ENCODE data around the gene SMPD4.
"Not testable (repeated sequence)": the region's sequence is repeated elsewhere in the genome, so short reads cannot be mapped to it uniquely, and the experiment has no call there.

The SMPD4 gene

GRCh38 chr2:130162968-130163367 is 18.4 kb downstream of the SMPD4 start:
- Histone ChIP-seq H3K4me3 (ENCODE audit: low read depth, low read length) (no peak overlapping the region), H3K36me3 (replicated peaks) (peaks cover 13% of the 10 kb centered on the region), H3K27me3 (replicated peaks) (no peaks in the 10 kb centered on the region), H3K27ac (no peak overlapping the region)
- in situ Hi-C loops (cut with HindIII; ENCODE audit: low pct_ligation_motif_present, low sequenced_read_pairs), result no loop called here
- DNase-seq, result no peak
- TF ChIP-seq CTCF (IDR thresholded peaks at IDR 0.05; ENCODE audit: low read depth, low read length, missing control alignments), result no peak

- H3K27ac ChIP-seq; DNase-seq; in situ Hi-C loops (cut with HindIII; ENCODE audit: low pct_ligation_motif_present, low sequenced_read_pairs); H3K27me3 ChIP-seq (replicated peaks); H3K4me3 ChIP-seq (ENCODE audit: low read depth, low read length): not testable (repeated sequence)
- peaks cover 13% of the 10 kb centered on the region for H3K36me3 ChIP-seq (replicated peaks)
Observed at GRCh38 chr2:130162486-130162885, 18.9 kb downstream of the SMPD4 start.

GRCh38 chr2:130160838-130161705 is 20.3 kb downstream of the SMPD4 start:
- H3K4me3 ChIP-seq (ENCODE audit: low read depth, low read length); H3K27ac ChIP-seq; DNase-seq; in situ Hi-C loops (cut with HindIII; ENCODE audit: low pct_ligation_motif_present, low sequenced_read_pairs); H3K27me3 ChIP-seq (replicated peaks): not testable (repeated sequence)
- peak; percentile 20 for TF ChIP-seq CTCF (IDR thresholded peaks at IDR 0.05; ENCODE audit: low read depth, low read length, missing control alignments)
- peaks cover 13% of the 10 kb centered on the region for H3K36me3 ChIP-seq (replicated peaks)

GRCh38 chr2:130160131-130160530 is 21.3 kb downstream of the SMPD4 start:
- in situ Hi-C loops (cut with HindIII; ENCODE audit: low pct_ligation_motif_present, low sequenced_read_pairs), result no loop called here
- no peak for TF ChIP-seq CTCF (IDR thresholded peaks at IDR 0.05; ENCODE audit: low read depth, low read length, missing control alignments)
- Histone ChIP-seq H3K36me3 (replicated peaks) (peaks cover 10% of the 10 kb centered on the region), H3K4me3 (ENCODE audit: low read depth, low read length) (no peak overlapping the region), H3K27me3 (replicated peaks) (no peaks in the 10 kb centered on the region), H3K27ac (no peak overlapping the region)
- no peak for DNase-seq

GRCh38 chr2:130159376-130159775 is 22.0 kb downstream of the SMPD4 start:
- H3K36me3 ChIP-seq (replicated peaks), result peaks cover 15% of the 10 kb centered on the region
- DNase-seq; H3K4me3 ChIP-seq (ENCODE audit: low read depth, low read length); in situ Hi-C loops (cut with HindIII; ENCODE audit: low pct_ligation_motif_present, low sequenced_read_pairs); H3K27me3 ChIP-seq (replicated peaks); H3K27ac ChIP-seq: not testable (repeated sequence)

GRCh38 chr2:130158631-130159030 is 22.8 kb downstream of the SMPD4 start:
- Histone ChIP-seq H3K4me3 (ENCODE audit: low read depth, low read length) (no peak overlapping the region), H3K27ac (no peak overlapping the region), H3K27me3 (replicated peaks) (no peaks in the 10 kb centered on the region), H3K36me3 (replicated peaks) (peaks cover 9% of the 10 kb centered on the region)
- DNase-seq, result no peak
- in situ Hi-C loops (cut with HindIII; ENCODE audit: low pct_ligation_motif_present, low sequenced_read_pairs), result no loop called here
- no peak for TF ChIP-seq CTCF (IDR thresholded peaks at IDR 0.05; ENCODE audit: low read depth, low read length, missing control alignments)

GRCh38 chr2:130157825-130158514 is 23.4 kb downstream of the SMPD4 start:
- H3K27me3 ChIP-seq (replicated peaks); H3K4me3 ChIP-seq (ENCODE audit: low read depth, low read length); H3K36me3 ChIP-seq (replicated peaks); H3K27ac ChIP-seq; in situ Hi-C loops (cut with HindIII; ENCODE audit: low pct_ligation_motif_present, low sequenced_read_pairs): not testable (repeated sequence)
- peak; percentile 16 for DNase-seq

GRCh38 chr2:130157354-130157753 is 24.0 kb downstream of the SMPD4 start:
- H3K4me3 ChIP-seq (ENCODE audit: low read depth, low read length); H3K27me3 ChIP-seq (replicated peaks); in situ Hi-C loops (cut with HindIII; ENCODE audit: low pct_ligation_motif_present, low sequenced_read_pairs); DNase-seq; H3K27ac ChIP-seq: not testable (repeated sequence)
- H3K36me3 ChIP-seq (replicated peaks), result peaks cover 12% of the 10 kb centered on the region
